ENCODE results near the gene GIMAP1.

DNA sequence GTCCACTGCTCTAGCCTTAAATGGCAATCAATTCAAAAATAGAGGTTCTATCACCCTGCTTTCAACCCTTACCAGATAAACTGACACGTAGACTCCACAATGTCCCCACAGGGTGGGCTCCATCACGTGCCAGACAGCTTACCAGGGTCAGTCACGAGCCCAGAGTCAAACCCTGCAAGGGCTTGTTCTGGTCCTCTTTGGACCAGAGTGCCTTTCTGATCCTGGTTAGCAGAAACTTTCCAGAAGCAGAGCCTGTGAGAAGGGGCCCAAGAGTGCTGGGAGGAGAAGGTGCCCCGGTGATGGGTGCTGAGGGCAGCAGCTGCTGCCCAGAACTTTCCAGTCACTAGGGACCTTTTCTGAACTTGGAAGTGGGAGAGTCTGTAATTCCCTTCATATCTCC lies 20.5 kb downstream of the GIMAP1 start:
- TF ChIP-seq BHLHE40 (IDR thresholded peaks at IDR 0.05; ENCODE audit: borderline replicate concordance) (no peak), TARDBP (IDR thresholded peaks at IDR 0.05) (no peak), ZNF384 (IDR thresholded peaks at IDR 0.05) (no peak), ELF4 (IDR thresholded peaks at IDR 0.05) (no peak), SP1 (IDR thresholded peaks at IDR 0.05) (no peak), L3MBTL2 (conservative IDR thresholded peaks at IDR 0.05) (no peak)

All from HEK293T (cell line).